Measurements from ENCODE around the gene IL21R.

The IL21R gene

GRCh38 chr16:27476240-27476639 lies 74.3 kb downstream of the IL21R start (continued):
- TF ChIP-seq ESRRG (CRISPR knock-in tag; IDR thresholded peaks at IDR 0.05) (no peak), ZFP30 (CRISPR knock-in tag; IDR thresholded peaks at IDR 0.05) (no peak), CREB5 (CRISPR knock-in tag; IDR thresholded peaks at IDR 0.05; ENCODE audit: low read depth) (no peak), TSHZ2 (CRISPR knock-in tag; IDR thresholded peaks at IDR 0.05) (no peak), BACH2 (CRISPR knock-in tag; IDR thresholded peaks at IDR 0.05; ENCODE audit: borderline replicate concordance) (no peak), TCF4 (CRISPR knock-in tag; IDR thresholded peaks at IDR 0.05; ENCODE audit: borderline replicate concordance) (no peak), ARNTL (CRISPR knock-in tag; IDR thresholded peaks at IDR 0.05; ENCODE audit: borderline replicate concordance, low read depth) (no peak), PPARA (CRISPR knock-in tag; IDR thresholded peaks at IDR 0.05; ENCODE audit: borderline replicate concordance) (no peak), CSDC2 (CRISPR knock-in tag; IDR thresholded peaks at IDR 0.05) (no peak), POU6F1 (CRISPR knock-in tag; IDR thresholded peaks at IDR 0.05; ENCODE audit: borderline replicate concordance, low read depth) (no peak), ZFP3 (CRISPR knock-in tag; IDR thresholded peaks at IDR 0.05) (no peak)

- no peak for TF ChIP-seq BACH2 (CRISPR knock-in tag; IDR thresholded peaks at IDR 0.05; ENCODE audit: borderline replicate concordance)
- no peak for TF ChIP-seq ZNF70 (CRISPR knock-in tag; IDR thresholded peaks at IDR 0.05)
- no peak for TF ChIP-seq PPARA (CRISPR knock-in tag; IDR thresholded peaks at IDR 0.05; ENCODE audit: borderline replicate concordance)
- TF ChIP-seq CSRNP3 (CRISPR knock-in tag; IDR thresholded peaks at IDR 0.05), result no peak
- no peak for TF ChIP-seq TSHZ2 (CRISPR knock-in tag; IDR thresholded peaks at IDR 0.05)
- TF ChIP-seq CREB5 (CRISPR knock-in tag; IDR thresholded peaks at IDR 0.05; ENCODE audit: low read depth), result no peak
- no peak for TF ChIP-seq ESRRG (CRISPR knock-in tag; IDR thresholded peaks at IDR 0.05)
- no peak for TF ChIP-seq ISL1 (CRISPR knock-in tag; IDR thresholded peaks at IDR 0.05)
- TF ChIP-seq SNAI2 (CRISPR knock-in tag; IDR thresholded peaks at IDR 0.05), result no peak
- no peak for TF ChIP-seq ZFP3 (CRISPR knock-in tag; IDR thresholded peaks at IDR 0.05)
- no peak for TF ChIP-seq ZC3H10 (CRISPR knock-in tag; IDR thresholded peaks at IDR 0.05)
- TF ChIP-seq CSDC2 (CRISPR knock-in tag; IDR thresholded peaks at IDR 0.05), result no peak
- TF ChIP-seq PATZ1 (CRISPR knock-in tag; IDR thresholded peaks at IDR 0.05; ENCODE audit: borderline replicate concordance), result no peak
- no peak for TF ChIP-seq TCF4 (CRISPR knock-in tag; IDR thresholded peaks at IDR 0.05; ENCODE audit: borderline replicate concordance)
- TF ChIP-seq ARNTL (CRISPR knock-in tag; IDR thresholded peaks at IDR 0.05; ENCODE audit: borderline replicate concordance, low read depth), result no peak
- ATAC-seq, result no peak
Measured at GRCh38 chr16:27480761-27481160, 78.8 kb downstream of the IL21R start.
